HCT116 (cell line): ENCODE data around the gene HYAL4. TPM values are rescaled to one million over a fixed set of nuclear protein-coding genes. Genes with fewer than 3 reads are reported as not detected.

Experiments used
- ATAC-seq: fragments of 200-7000 bp; cut with Tn5 transposase; 2 replicates; pipeline ENCODE4 v1.9.1; 2020; ENCODE audit warnings: mild to moderate bottlenecking, moderate library complexity
- BruUV-seq: library from RNA; stranded (reverse); fragments of 400-500 nt; replicated peaks from 2 replicates; lab custom pipeline; 2021; lab: Mats Ljungman, UMichigan
- CTCF ChIA-PET: fragments of 300-600 bp; sonication (Branson Sonifier 250); formaldehyde crosslinking; loops from one replicate; lab custom pipeline; 2021; ENCODE audit warnings: antibody characterized with exemption; lab: Charles Lee
- POLR2A ChIA-PET: fragments of 300-600, 350-600 bp; sonication (Branson Sonifier 250); formaldehyde crosslinking; loops from one replicate; lab custom pipeline; 2021; ENCODE audit warnings: antibody characterized with exemption; lab: Charles Lee
- RAD21 ChIA-PET, 2 experiments: fragments of 300-600 bp; sonication (Branson Sonifier 250); formaldehyde crosslinking; loops; one replicate each; lab custom pipeline; 2023; ENCODE audit warnings: low total read pairs in 2 of 2; ENCODE audit not compliant: uncharacterized antibody in 2 of 2, unreplicated experiment in 2 of 2, low non-redundant PET in 1 of 2; lab: Charles Lee
- DNase-seq: peaks from one replicate; pipeline ENCODE4 v3.0.0-alpha.2; 2010; ENCODE audit warnings: low read depth, low spot score
- H2AFZ ChIP-seq: fragments of 200-600 bp; shearing (Covaris generic), sonication (generic); 2 replicates; pipeline ENCODE4 v1.6.1; 2017; ENCODE audit warnings: low read depth, mixed run types, mixed read lengths, antibody characterized with exemption, low read length; ENCODE audit not compliant: poor library complexity, severe bottlenecking
- H3K27ac ChIP-seq: 2 replicates; pipeline ENCODE4 v1.5.1; 2012; ENCODE audit warnings: low read depth, low read length
- H3K27me3 ChIP-seq: fragments of 200-600 bp; sonication (generic); 2 replicates; pipeline ENCODE4 v1.6.1; 2016; ENCODE audit warnings: mixed run types, low read length, mixed read lengths; ENCODE audit not compliant: insufficient read depth
- H3K36me3 ChIP-seq, 2 experiments: fragments of 200-500 bp in 1 of 2; fragments of 200-600 bp in 1 of 2; sonication (Bioruptor generic) in 1 of 2; sonication (generic) in 1 of 2; 2 replicates each; pipeline versions ENCODE4 v1.5.1 to v1.6.1; 2014 to 2016; ENCODE audit warnings: low read length in 2 of 2, inconsistent platforms in 1 of 2, mixed read lengths in 1 of 2, mixed run types in 1 of 2; ENCODE audit not compliant: insufficient read depth in 2 of 2, control insufficient read depth in 1 of 2
- H3K4me1 ChIP-seq, 2 experiments: fragments of 200-600 bp in 1 of 2; sonication (generic) in 1 of 2; 2 replicates each; pipeline versions ENCODE4 v1.5.1 to v1.6.1; 2012 to 2017; ENCODE audit warnings: low read length in 2 of 2, inconsistent platforms in 1 of 2, mild to moderate bottlenecking in 1 of 2, mixed read lengths in 1 of 2, mixed run types in 1 of 2, moderate library complexity in 1 of 2; ENCODE audit not compliant: insufficient read depth in 2 of 2, control insufficient read depth in 1 of 2
- H3K4me2 ChIP-seq: fragments of 200-600 bp; sonication (generic); 2 replicates; pipeline ENCODE4 v1.6.1; 2017; ENCODE audit warnings: mixed run types, low read length, mixed read lengths
- H3K4me3 ChIP-seq, 2 experiments: fragments of 200-600 bp in 1 of 2; sonication (generic) in 1 of 2; replicated peaks in 1 of 2; 2 replicates each; pipeline ENCODE4 v1.5.1; 2011 to 2016; ENCODE audit warnings: low read length in 2 of 2, control low read depth in 1 of 2, low read depth in 1 of 2, mild to moderate bottlenecking in 1 of 2, mixed read lengths in 1 of 2, mixed run types in 1 of 2
- H3K79me2 ChIP-seq: fragments of 200-600 bp; sonication (generic); 2 replicates; pipeline ENCODE4 v1.6.1; 2017; ENCODE audit warnings: mild to moderate bottlenecking, mixed run types, low read length, moderate library complexity, mixed read lengths; ENCODE audit not compliant: insufficient read depth
- H3K9ac ChIP-seq: fragments of 200-600 bp; sonication (generic); 2 replicates; pipeline ENCODE4 v1.6.1; 2016; ENCODE audit warnings: low read length, mixed read lengths
- H3K9me2 ChIP-seq: fragments of 200-600 bp; sonication (generic), shearing (Covaris generic); 2 replicates; pipeline ENCODE4 v1.6.1; 2017; ENCODE audit warnings: mixed run types, mild to moderate bottlenecking, moderate library complexity; ENCODE audit not compliant: insufficient read depth
- H3K9me3 ChIP-seq, 2 experiments: fragments of 200-500 bp in 1 of 2; fragments of 200-600 bp in 1 of 2; sonication (Bioruptor generic) in 1 of 2; sonication (generic) in 1 of 2; 2 replicates each; pipeline ENCODE4 v1.6.1; 2014 to 2017; ENCODE audit warnings: low read length in 2 of 2, mixed read lengths in 2 of 2, inconsistent platforms in 1 of 2, low read depth in 1 of 2, mild to moderate bottlenecking in 1 of 2, mixed run types in 1 of 2, moderate library complexity in 1 of 2; ENCODE audit not compliant: control insufficient read depth in 1 of 2, insufficient read depth in 1 of 2
- H4K20me1 ChIP-seq: fragments of 200-600 bp; sonication (generic), shearing (Covaris generic); 2 replicates; pipeline ENCODE4 v1.6.1; 2017; ENCODE audit warnings: mixed run types, mild to moderate bottlenecking, moderate library complexity; ENCODE audit not compliant: insufficient read depth
- ATF3 ChIP-seq: IDR thresholded peaks from 2 replicates; pipeline ENCODE4 v1.6.1; 2012
- CEBPB ChIP-seq: IDR thresholded peaks from 2 replicates; pipeline ENCODE4 v1.6.1; 2012; ENCODE audit warnings: low read depth
- EGR1 ChIP-seq: IDR thresholded peaks from 2 replicates; pipeline ENCODE4 v1.6.1; 2012; ENCODE audit warnings: low read depth
- EZH2 ChIP-seq: fragments of 200-600 bp; sonication (generic); IDR thresholded peaks from 2 replicates; pipeline ENCODE4 v1.6.1; 2017; ENCODE audit warnings: antibody characterized with exemption, mixed run types
- POLR2A ChIP-seq: IDR thresholded peaks from 2 replicates; pipeline ENCODE4 v1.7.0; 2011; ENCODE audit warnings: borderline replicate concordance; ENCODE audit not compliant: insufficient read depth, insufficient read length; ENCODE audit errors: extremely low read depth
- POLR2AphosphoS5 ChIP-seq: IDR thresholded peaks from 2 replicates; pipeline ENCODE4 v1.6.1; 2011; ENCODE audit warnings: mild to moderate bottlenecking, low read depth, low read length, moderate library complexity
- RAD21 ChIP-seq: IDR thresholded peaks from 2 replicates; pipeline ENCODE4 v1.6.1; 2012; ENCODE audit warnings: low read depth, mild to moderate bottlenecking
- SP1 ChIP-seq: IDR thresholded peaks from 2 replicates; pipeline ENCODE4 v1.6.1; 2012; ENCODE audit warnings: low read depth
- YY1 ChIP-seq: IDR thresholded peaks from 2 replicates; pipeline ENCODE4 v1.6.1; 2011; ENCODE audit warnings: low read length, low read depth, moderate library complexity, mild to moderate bottlenecking; ENCODE audit not compliant: insufficient replicate concordance; ENCODE audit errors: extremely low read depth
- intact Hi-C: fragments of 100-400 bp; cut with micrococcal nuclease; formaldehyde crosslinking; loops from 2 replicates; pipeline ENCODE4 v1.10.0; 2022
- total RNA-seq: library from RNA; stranded (reverse); gene quantifications from one replicate; pipeline ENCODE4 v1.2.1, GENCODE V29; 2021; ENCODE audit not compliant: unreplicated experiment
- TF ChIP-seq, protein P1 (sequence below): IDR thresholded peaks from 2 replicates; pipeline ENCODE4 v1.6.1; 2011; ENCODE audit warnings: mild to moderate bottlenecking, low read length, moderate library complexity; ENCODE audit not compliant: insufficient replicate concordance; ENCODE audit errors: extremely low read depth
- TF ChIP-seq, protein P2 (sequence below), 3 experiments: fragments of 200-600 bp in 1 of 3; sonication (generic) in 1 of 3; IDR thresholded peaks in 2 of 3; conservative IDR thresholded peaks in 1 of 3; 2 replicates each; pipeline ENCODE4 v1.5.1; 2012 to 2017; ENCODE audit warnings: low read depth in 2 of 3, low read length in 2 of 3, antibody characterized with exemption in 1 of 3, borderline replicate concordance in 1 of 3, control low read depth in 1 of 3, mild to moderate bottlenecking in 1 of 3, mixed read lengths in 1 of 3, mixed run types in 1 of 3, moderate library complexity in 1 of 3; ENCODE audit not compliant: insufficient read depth in 1 of 3

HYAL4 gene
- total RNA-seq, 1 experiment from 2014 or later, result not detected

DNA sequence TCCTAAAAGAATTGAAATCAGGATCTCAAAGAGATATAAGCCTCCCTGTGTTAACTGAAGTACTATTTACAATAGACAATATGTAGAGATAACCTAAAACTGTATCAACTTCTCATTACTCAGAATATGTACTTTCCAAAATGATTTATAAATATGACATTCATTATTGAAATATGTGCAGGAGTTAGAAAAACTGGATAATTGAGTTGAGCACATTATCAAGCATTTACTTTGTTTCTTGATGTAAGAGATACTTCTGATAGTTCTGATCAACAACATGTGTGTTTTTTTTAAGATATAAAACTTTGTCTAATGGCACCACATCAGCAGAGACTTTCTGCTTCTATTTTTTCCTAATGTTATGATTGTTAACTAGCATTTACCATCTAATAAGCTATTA is 38.2 kb downstream of the HYAL4 start:
- ChIA-PET RAD21 (no interaction called here), CTCF (no interaction called here), POLR2A (no interaction called here)
- H3K9me2 ChIP-seq, result 0 out of 2 replicates have a peak, but pooled peaks cover 3% of the 10 kb centered on the region
- no peak for TF ChIP-seq ATF3
- TF ChIP-seq CEBPB, result no peak
- no peak for TF ChIP-seq POLR2A
- no peak for TF ChIP-seq POLR2AphosphoS5
- TF ChIP-seq RAD21, result no peak
- no peak for TF ChIP-seq EGR1
- TF ChIP-seq YY1, result no peak
- TF ChIP-seq EZH2, result no peak
- TF ChIP-seq, protein P1, sequence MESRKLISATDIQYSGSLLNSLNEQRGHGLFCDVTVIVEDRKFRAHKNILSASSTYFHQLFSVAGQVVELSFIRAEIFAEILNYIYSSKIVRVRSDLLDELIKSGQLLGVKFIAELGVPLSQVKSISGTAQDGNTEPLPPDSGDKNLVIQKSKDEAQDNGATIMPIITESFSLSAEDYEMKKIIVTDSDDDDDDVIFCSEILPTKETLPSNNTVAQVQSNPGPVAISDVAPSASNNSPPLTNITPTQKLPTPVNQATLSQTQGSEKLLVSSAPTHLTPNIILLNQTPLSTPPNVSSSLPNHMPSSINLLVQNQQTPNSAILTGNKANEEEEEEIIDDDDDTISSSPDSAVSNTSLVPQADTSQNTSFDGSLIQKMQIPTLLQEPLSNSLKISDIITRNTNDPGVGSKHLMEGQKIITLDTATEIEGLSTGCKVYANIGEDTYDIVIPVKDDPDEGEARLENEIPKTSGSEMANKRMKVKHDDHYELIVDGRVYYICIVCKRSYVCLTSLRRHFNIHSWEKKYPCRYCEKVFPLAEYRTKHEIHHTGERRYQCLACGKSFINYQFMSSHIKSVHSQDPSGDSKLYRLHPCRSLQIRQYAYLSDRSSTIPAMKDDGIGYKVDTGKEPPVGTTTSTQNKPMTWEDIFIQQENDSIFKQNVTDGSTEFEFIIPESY, result no peak
- TF ChIP-seq SP1, result no peak
- TF ChIP-seq, protein P2, sequence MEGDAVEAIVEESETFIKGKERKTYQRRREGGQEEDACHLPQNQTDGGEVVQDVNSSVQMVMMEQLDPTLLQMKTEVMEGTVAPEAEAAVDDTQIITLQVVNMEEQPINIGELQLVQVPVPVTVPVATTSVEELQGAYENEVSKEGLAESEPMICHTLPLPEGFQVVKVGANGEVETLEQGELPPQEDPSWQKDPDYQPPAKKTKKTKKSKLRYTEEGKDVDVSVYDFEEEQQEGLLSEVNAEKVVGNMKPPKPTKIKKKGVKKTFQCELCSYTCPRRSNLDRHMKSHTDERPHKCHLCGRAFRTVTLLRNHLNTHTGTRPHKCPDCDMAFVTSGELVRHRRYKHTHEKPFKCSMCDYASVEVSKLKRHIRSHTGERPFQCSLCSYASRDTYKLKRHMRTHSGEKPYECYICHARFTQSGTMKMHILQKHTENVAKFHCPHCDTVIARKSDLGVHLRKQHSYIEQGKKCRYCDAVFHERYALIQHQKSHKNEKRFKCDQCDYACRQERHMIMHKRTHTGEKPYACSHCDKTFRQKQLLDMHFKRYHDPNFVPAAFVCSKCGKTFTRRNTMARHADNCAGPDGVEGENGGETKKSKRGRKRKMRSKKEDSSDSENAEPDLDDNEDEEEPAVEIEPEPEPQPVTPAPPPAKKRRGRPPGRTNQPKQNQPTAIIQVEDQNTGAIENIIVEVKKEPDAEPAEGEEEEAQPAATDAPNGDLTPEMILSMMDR (IDR thresholded peaks at IDR 0.05 in 2 of 3, conservative IDR thresholded peaks at IDR 0.05 in 1 of 3; ENCODE audit: borderline replicate concordance in 1 of 3, insufficient read depth in 1 of 3, low read depth in 2 of 3, low read length in 2 of 3), result no peak
- no peaks in the 10 kb centered on the region for H3K4me1 ChIP-seq
- intact Hi-C loops, result no loop called here
- no peaks in the 10 kb centered on the region for H3K27me3 ChIP-seq
- H3K4me3 ChIP-seq, result no peak overlapping the region
- no peaks in the 10 kb centered on the region for H3K36me3 ChIP-seq
- no peak overlapping the region for H3K4me2 ChIP-seq
- no peaks in the 10 kb centered on the region for H3K9me3 ChIP-seq
- H3K9ac ChIP-seq, result no peak overlapping the region
- DNase-seq (no peak), ATAC-seq (no peak)
- H4K20me1 ChIP-seq, result no peaks in the 10 kb centered on the region
- no peaks in the 10 kb centered on the region for H3K79me2 ChIP-seq
- H3K27ac ChIP-seq, result no peak overlapping the region
- H2AFZ ChIP-seq, result no peak overlapping the region
- no TSS peak for BruUV-seq
